Kidney (tissue), 14 donors: ENCODE data around the gene ACVRL1. TPM values are rescaled to one million over a fixed set of nuclear protein-coding genes. Genes with fewer than 3 reads are reported as not detected.

ENCODE experiments used
- DNase-seq, 5 donors: peaks; one replicate each; pipeline ENCODE4 v3.0.0-alpha.2; 2013 to 2020
- FAIRE-seq: peaks from 2 replicates; lab custom pipeline; 2012; peaks lifted over from hg19 to GRCh38; lab: Jason Lieb, UNC
- H3K27ac ChIP-seq, 2 donors: one replicate each; pipeline ENCODE4 v1.7.0; 2013; ENCODE audit warnings: low read depth in 2 of 2, low read length in 2 of 2, inconsistent platforms in 1 of 2
- H3K27me3 ChIP-seq: one replicate; pipeline ENCODE4 v1.7.1; 2013; ENCODE audit warnings: low read length, inconsistent platforms; ENCODE audit not compliant: control insufficient read depth, insufficient read depth
- H3K36me3 ChIP-seq, 3 donors: one replicate each; pipeline versions ENCODE4 v1.7.0 to v1.7.1; 2013; ENCODE audit warnings: low read length in 3 of 3, control low read depth in 1 of 3, inconsistent platforms in 1 of 3; ENCODE audit not compliant: insufficient read depth in 3 of 3, control insufficient read depth in 2 of 3
- H3K4me1 ChIP-seq, 3 donors: one replicate each; pipeline versions ENCODE4 v1.7.0 to v1.7.1; 2013; ENCODE audit warnings: low read length in 3 of 3, inconsistent platforms in 1 of 3, low read depth in 1 of 3; ENCODE audit not compliant: control insufficient read depth in 2 of 3, insufficient read depth in 2 of 3
- H3K4me3 ChIP-seq, 3 donors: one replicate each; pipeline versions ENCODE4 v1.7.0 to v1.8.1; 2013; ENCODE audit warnings: low read length in 3 of 3, control low read depth in 1 of 3, inconsistent platforms in 1 of 3
- H3K9ac ChIP-seq, 3 donors: one replicate each; pipeline versions ENCODE4 v1.7.0 to v1.7.1; 2013; ENCODE audit warnings: low read length in 3 of 3, control low read depth in 1 of 3, inconsistent platforms in 1 of 3
- H3K9me3 ChIP-seq, 3 donors: one replicate each; pipeline versions ENCODE4 v1.7.0 to v1.7.1; 2013; ENCODE audit warnings: low read length in 3 of 3, control low read depth in 1 of 3, inconsistent platforms in 1 of 3; ENCODE audit not compliant: control insufficient read depth in 2 of 3, insufficient read depth in 1 of 3
- intact Hi-C: fragments of 100-400 bp; cut with DNase I; formaldehyde crosslinking; loops from one replicate; pipeline ENCODE4 v1.11.1; 2022
- polyA plus RNA-seq: library from polyadenylated mRNA; stranded (reverse); fragments of 350-450 nt; fragmentation: Illumina TruSeq; extraction: RNeasy Lipid Tissue Mini Kit (QIAGEN cat#74804); gene quantifications from one replicate; pipeline ENCODE4 v1.2.3, GENCODE V29; 2014; ENCODE audit warnings: low read depth, low replicate concordance; ENCODE audit not compliant: insufficient read depth
- total RNA-seq: library from RNA; stranded (reverse); fragmentation: NEBNext Ultra II Directional; extraction: Animal tissue kit (Norgen Biotek cat#: 25700); gene quantifications from one replicate; pipeline ENCODE4 v1.2.1, GENCODE V29; 2021
- TF ChIP-seq, protein P1 (sequence below): IDR thresholded peaks from 3 replicates; pipeline ENCODE4 v1.5.1; 2012; ENCODE audit warnings: mild to moderate bottlenecking, moderate library complexity, borderline replicate concordance; ENCODE audit not compliant: insufficient read depth; ENCODE audit errors: extremely low read depth
- donor health status: control.
- donor health status: control.
- donor health status: control.
- donor health status: control.
- donor health status: control.
- donor health status: DM: yes; HTN: yes; CAD: no.
- donor health status: Normal renal cell carcinoma (clear cell type).

ACVRL1 gene
- total and polyA plus RNA-seq, 2 donors from 2014 or later = 29.1 to 88.4 TPM

DNA sequence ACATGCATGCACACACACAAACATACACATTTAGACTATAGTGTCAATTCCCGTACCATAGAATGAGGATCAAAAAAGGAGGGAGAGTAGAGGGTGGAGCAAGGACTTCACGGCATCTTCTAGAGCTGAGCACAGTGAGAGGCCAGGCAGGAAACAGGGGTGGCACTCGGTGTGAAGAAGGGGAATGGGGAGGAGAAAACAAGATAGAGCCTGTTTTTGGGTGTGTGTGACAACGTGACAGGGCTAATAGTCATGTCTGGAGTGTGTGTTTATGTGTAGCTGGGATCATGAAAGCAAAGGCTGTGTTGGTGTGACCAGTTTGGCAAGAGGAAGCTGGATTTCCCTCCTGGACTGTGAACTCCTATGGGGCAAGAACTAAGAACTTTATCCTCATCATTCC is 34.3 kb downstream of the ACVRL1 start:
- Histone ChIP-seq H3K36me3 (no peaks in the 10 kb centered on the region), H3K9ac (no peak overlapping the region), H3K4me3 (no peak overlapping the region), H3K4me1 (peaks cover 0 to 15% (median 14%) of the 10 kb centered on the region in 3 donors), H3K27me3 (no peaks in the 10 kb centered on the region), H3K27ac (no peak overlapping the region), H3K9me3 (peaks cover 0 to 8% (median 0%) of the 10 kb centered on the region in 3 donors)
- FAIRE-seq (no peak), DNase-seq (no peak)
- TF ChIP-seq, protein P1, sequence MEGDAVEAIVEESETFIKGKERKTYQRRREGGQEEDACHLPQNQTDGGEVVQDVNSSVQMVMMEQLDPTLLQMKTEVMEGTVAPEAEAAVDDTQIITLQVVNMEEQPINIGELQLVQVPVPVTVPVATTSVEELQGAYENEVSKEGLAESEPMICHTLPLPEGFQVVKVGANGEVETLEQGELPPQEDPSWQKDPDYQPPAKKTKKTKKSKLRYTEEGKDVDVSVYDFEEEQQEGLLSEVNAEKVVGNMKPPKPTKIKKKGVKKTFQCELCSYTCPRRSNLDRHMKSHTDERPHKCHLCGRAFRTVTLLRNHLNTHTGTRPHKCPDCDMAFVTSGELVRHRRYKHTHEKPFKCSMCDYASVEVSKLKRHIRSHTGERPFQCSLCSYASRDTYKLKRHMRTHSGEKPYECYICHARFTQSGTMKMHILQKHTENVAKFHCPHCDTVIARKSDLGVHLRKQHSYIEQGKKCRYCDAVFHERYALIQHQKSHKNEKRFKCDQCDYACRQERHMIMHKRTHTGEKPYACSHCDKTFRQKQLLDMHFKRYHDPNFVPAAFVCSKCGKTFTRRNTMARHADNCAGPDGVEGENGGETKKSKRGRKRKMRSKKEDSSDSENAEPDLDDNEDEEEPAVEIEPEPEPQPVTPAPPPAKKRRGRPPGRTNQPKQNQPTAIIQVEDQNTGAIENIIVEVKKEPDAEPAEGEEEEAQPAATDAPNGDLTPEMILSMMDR = no peak
- intact Hi-C loops = no loop called here

DNA sequence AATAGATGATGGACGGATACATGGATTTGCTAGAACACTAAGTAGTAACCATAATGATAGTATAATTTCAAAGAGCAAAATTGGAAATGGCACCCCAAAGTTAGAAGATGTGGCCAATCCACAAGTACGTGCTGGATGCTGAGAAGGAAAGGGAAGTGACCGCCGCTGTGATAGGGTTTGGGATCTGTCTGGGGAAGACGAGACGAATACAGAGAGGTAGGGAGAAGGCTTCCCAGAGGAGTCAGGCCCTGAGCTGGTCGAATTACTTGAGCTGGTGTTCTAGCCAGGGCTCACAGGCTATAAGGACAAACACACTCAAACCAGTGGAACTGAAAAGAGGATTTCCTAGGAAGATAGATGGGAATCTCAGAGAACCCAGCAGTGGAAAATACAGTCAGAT is 34.8 kb downstream of the ACVRL1 start:
- no peaks in the 10 kb centered on the region for H3K27me3 ChIP-seq
- peaks cover 0 to 15% (median 14%) of the 10 kb centered on the region in 3 donors for H3K4me1 ChIP-seq
- intact Hi-C loops = no loop called here
- DNase-seq = no peak
- no peak for FAIRE-seq
- no peaks in the 10 kb centered on the region for H3K36me3 ChIP-seq
- no peak overlapping the region for H3K27ac ChIP-seq
- TF ChIP-seq, protein P1 = no peak
- no peak overlapping the region for H3K4me3 ChIP-seq
- H3K9me3 ChIP-seq = peaks cover 0 to 8% (median 0%) of the 10 kb centered on the region in 3 donors
- no peak overlapping the region for H3K9ac ChIP-seq

DNA sequence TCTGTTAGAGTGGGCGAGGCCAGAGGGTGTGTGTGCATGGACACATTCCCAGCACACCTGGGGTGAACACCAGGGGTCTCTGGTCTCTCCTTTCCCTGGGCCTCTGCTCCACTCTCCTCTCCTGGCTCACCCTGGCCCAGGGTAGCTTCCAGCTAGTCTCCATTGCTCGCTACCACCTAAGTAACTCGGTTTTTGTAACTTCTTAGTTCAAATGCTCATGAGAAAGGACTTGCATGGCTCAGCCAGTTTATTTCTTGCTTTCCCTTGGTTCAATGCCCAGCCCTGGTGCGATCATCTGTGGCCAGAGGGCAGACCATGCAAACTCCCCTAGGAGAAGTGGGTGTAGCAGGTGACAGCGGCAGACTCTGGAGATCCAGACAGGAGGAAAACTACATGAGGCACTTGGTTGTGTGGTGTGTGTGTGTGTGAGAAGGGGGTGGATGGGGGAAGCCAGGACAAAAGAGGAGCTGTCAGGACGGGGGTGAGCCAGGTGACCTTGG is 35.2 kb downstream of the ACVRL1 start:
- Histone ChIP-seq H3K9me3 (peaks cover 0 to 8% (median 0%) of the 10 kb centered on the region in 3 donors), H3K4me3 (no peak overlapping the region), H3K27ac (no peak overlapping the region), H3K4me1 (peaks cover 0 to 15% (median 14%) of the 10 kb centered on the region in 3 donors), H3K36me3 (no peaks in the 10 kb centered on the region), H3K9ac (no peak overlapping the region), H3K27me3 (no peaks in the 10 kb centered on the region)
- intact Hi-C loops = no loop called here
- TF ChIP-seq, protein P1 = no peak
- FAIRE-seq = no peak
- no peak for DNase-seq

DNA sequence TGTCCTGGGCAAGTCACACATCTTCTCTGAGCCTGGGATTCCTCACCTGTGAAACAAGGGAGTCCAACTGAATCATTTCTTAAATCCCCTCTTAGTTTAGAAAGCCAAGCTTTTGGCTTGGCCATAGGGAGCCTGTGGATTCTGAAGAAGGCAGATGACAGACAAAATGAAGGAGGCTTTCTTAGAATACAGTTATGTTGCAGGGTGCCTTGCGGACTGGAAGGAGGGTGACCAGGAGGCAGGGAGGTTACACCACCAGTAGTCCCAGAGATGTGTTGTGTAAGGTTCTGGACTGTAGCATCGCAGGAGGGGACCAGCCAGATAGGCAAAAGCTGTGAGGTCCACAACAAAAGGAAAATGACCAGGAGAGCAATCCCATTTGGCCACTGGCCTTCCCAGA is 36.0 kb downstream of the ACVRL1 start:
- Histone ChIP-seq H3K9ac (no peak overlapping the region), H3K36me3 (no peaks in the 10 kb centered on the region), H3K27me3 (no peaks in the 10 kb centered on the region), H3K9me3 (peaks cover 0 to 8% (median 0%) of the 10 kb centered on the region in 3 donors), H3K4me3 (no peak overlapping the region), H3K4me1 (peaks cover 0 to 15% (median 9%) of the 10 kb centered on the region in 3 donors), H3K27ac (no peak overlapping the region)
- no peak for DNase-seq
- TF ChIP-seq, protein P1 = no peak
- FAIRE-seq = no peak
- intact Hi-C loops = no loop called here
